ENCODE results near the gene UNC45A. TPM values are rescaled to one million over a fixed set of nuclear protein-coding genes. Genes with fewer than 3 reads are reported as not detected.

Gene UNC45A
- total and polyA plus RNA-seq, 2 of the 8 experiments (the other 6 are each of a cell fraction or from before 2014, with no cell fraction given) = 74.1 to 84.2 TPM

- FAIRE-seq = no peak
- H3K23me2 ChIP-seq (ENCODE audit: low read depth, low read length) = peaks cover 14% of the 10 kb centered on the region; the same call in 1 of the 2 replicates
- TF ChIP-seq, protein P1, sequence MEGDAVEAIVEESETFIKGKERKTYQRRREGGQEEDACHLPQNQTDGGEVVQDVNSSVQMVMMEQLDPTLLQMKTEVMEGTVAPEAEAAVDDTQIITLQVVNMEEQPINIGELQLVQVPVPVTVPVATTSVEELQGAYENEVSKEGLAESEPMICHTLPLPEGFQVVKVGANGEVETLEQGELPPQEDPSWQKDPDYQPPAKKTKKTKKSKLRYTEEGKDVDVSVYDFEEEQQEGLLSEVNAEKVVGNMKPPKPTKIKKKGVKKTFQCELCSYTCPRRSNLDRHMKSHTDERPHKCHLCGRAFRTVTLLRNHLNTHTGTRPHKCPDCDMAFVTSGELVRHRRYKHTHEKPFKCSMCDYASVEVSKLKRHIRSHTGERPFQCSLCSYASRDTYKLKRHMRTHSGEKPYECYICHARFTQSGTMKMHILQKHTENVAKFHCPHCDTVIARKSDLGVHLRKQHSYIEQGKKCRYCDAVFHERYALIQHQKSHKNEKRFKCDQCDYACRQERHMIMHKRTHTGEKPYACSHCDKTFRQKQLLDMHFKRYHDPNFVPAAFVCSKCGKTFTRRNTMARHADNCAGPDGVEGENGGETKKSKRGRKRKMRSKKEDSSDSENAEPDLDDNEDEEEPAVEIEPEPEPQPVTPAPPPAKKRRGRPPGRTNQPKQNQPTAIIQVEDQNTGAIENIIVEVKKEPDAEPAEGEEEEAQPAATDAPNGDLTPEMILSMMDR (IDR thresholded peaks at IDR 0.05; ENCODE audit: control extremely low read depth in 1 of 3, insufficient read depth in 1 of 3, low read depth in 1 of 3, low read length in 3 of 3) = no peak
- TF ChIP-seq BACH1 (IDR thresholded peaks at IDR 0.05; ENCODE audit: low read length) (no peak), FOSL1 (IDR thresholded peaks at IDR 0.05; ENCODE audit: insufficient read depth, low read depth, low read length) (no peak), EGR1 (IDR thresholded peaks at IDR 0.05; ENCODE audit: borderline replicate concordance, low read depth, low read length) (no peak), SIX5 (IDR thresholded peaks at IDR 0.05; ENCODE audit: low read depth, low read length) (no peak), YY1 (IDR thresholded peaks at IDR 0.05; ENCODE audit: low read depth, low read length) (no peak), TCF12 (IDR thresholded peaks at IDR 0.05; ENCODE audit: low read depth, low read length) (no peak), CTBP2 (IDR thresholded peaks at IDR 0.05; ENCODE audit: borderline replicate concordance, insufficient read depth, insufficient read length, low read length) (no peak), E2F6 (IDR thresholded peaks at IDR 0.05) (no peak)
These were observed 24.0 kb downstream of the UNC45A start for GRCh38 chr15:90959028-90959595.

More at GRCh38 chr15:90959028-90959595, 24.0 kb downstream of the UNC45A start:
- H3K79me2 ChIP-seq (ENCODE audit: control insufficient read depth in 1 of 2, insufficient read depth in 2 of 2, low read length in 2 of 2) = peaks cover 0 to 6% of the 10 kb centered on the region in 2 experiments; a peak in 1 of 4 replicates
- no peak overlapping the region for H2BK5ac ChIP-seq (ENCODE audit: low read depth, low read length)
- WGBS, 2 experiments (ENCODE audit: extremely low coverage in 1 of 2, insufficient coverage in 1 of 2, insufficient read length in 1 of 2, insufficient replicate concordance in 2 of 2, low coverage in 1 of 2, low lambda C conversion rate in 2 of 2, missing lambda C conversion rate in 1 of 2) = 92% methylated on average over 8 of the region's 8 CpGs; no CpG with 5 or more reads in 1 of the 2 experiments
- H4K20me1 ChIP-seq (replicated peaks in 1 of 2; ENCODE audit: control insufficient read depth in 1 of 2, insufficient read depth in 2 of 2, low read length in 2 of 2) = peaks cover 1 to 5% of the 10 kb centered on the region in 2 experiments
- no peak for DNase-seq (ENCODE audit: low read depth in 1 of 2, low spot score in 2 of 2)
- H3K4ac ChIP-seq (replicated peaks; ENCODE audit: insufficient read length, low read depth, low read length) = no peak overlapping the region
- no peak overlapping the region for H2BK15ac ChIP-seq (ENCODE audit: low read length)
- H3K27ac ChIP-seq (ENCODE audit: low read depth, low read length) = no peak overlapping the region
- no peak overlapping the region for H4K8ac ChIP-seq (ENCODE audit: extremely low read depth, insufficient read depth, low read length)
- no peak overlapping the region for H3K18ac ChIP-seq (ENCODE audit: extremely low read depth, low read length)
- H2BK12ac ChIP-seq (ENCODE audit: low read depth, low read length) = no peak overlapping the region
- no peak overlapping the region for H3K4me3 ChIP-seq (ENCODE audit: extremely low read depth in 1 of 4, insufficient read depth in 2 of 4, low read depth in 3 of 4, low read length in 4 of 4)
- no peak overlapping the region for H3K4me2 ChIP-seq (ENCODE audit: insufficient read depth in 1 of 2, low read depth in 2 of 2, low read length in 2 of 2)
- no peak overlapping the region for H2AFZ ChIP-seq (ENCODE audit: low read length)
- H3K36me3 ChIP-seq (ENCODE audit: control insufficient read depth in 2 of 4, insufficient read depth in 4 of 4, low read length in 3 of 4) = peaks cover 0 to 30% (median 16%) of the 10 kb centered on the region in 4 experiments; a peak in 6 of 8 replicates
- ChIA-PET POLR2A (ENCODE audit: partially characterized antibody) (interaction anchor here (0.6 to 2.3 kb wide), 4 partner anchors 9 to 290 kb away, joined by 3 to 6 read pairs (median 3); partner anchors contain the start of gene UNC45A), CTCF (ENCODE audit: partially characterized antibody) (interaction anchor here (0.9 to 19.2 kb wide), 6 partner anchors 10 to 314 kb away, joined by 3 to 306 read pairs (median 8); partner anchors contain the start of genes HDDC3 and UNC45A)
- H3K9me3 ChIP-seq (ENCODE audit: insufficient read depth in 2 of 2, low read depth in 1 of 2, low read length in 1 of 2) = no peaks in the 10 kb centered on the region
- no peak overlapping the region for H2AK5ac ChIP-seq (ENCODE audit: low read depth, low read length)
- peaks cover 3% of the 10 kb centered on the region; the same call in 1 of the 2 replicates for H3K79me1 ChIP-seq (ENCODE audit: low read depth, low read length)
- no peak overlapping the region for H4K91ac ChIP-seq (replicated peaks; ENCODE audit: insufficient read length, low read length)
- H3K9ac ChIP-seq (replicated peaks in 1 of 4; ENCODE audit: extremely low read depth in 1 of 4, low read depth in 3 of 4, low read length in 3 of 4) = no peak overlapping the region
- no peak overlapping the region for H2BK20ac ChIP-seq (ENCODE audit: low read length)
- H4K5ac ChIP-seq (ENCODE audit: insufficient read length, low read depth, low read length) = no peak overlapping the region
- H2BK120ac ChIP-seq (replicated peaks; ENCODE audit: low read depth, low read length) = no peak overlapping the region
- H3K4me1 ChIP-seq (replicated peaks in 1 of 4; ENCODE audit: control insufficient read depth in 3 of 4, insufficient read depth in 4 of 4, low read length in 3 of 4) = peaks cover 0 to 15% (median 8%) of the 10 kb centered on the region in 4 experiments; a peak in 6 of 7 replicates
- no peak overlapping the region for H3K23ac ChIP-seq (ENCODE audit: insufficient read length)
- H3K56ac ChIP-seq (replicated peaks; ENCODE audit: insufficient read length, low read depth, low read length) = no peak overlapping the region
- H3K14ac ChIP-seq (ENCODE audit: insufficient read length) = no peak overlapping the region
- H3K27me3 ChIP-seq (replicated peaks in 1 of 4; ENCODE audit: control insufficient read depth in 3 of 4, extremely low read depth in 1 of 4, insufficient read depth in 3 of 4, low read length in 3 of 4) = no peaks in the 10 kb centered on the region
